Astrocyte (in vitro differentiated cells and primary cell): ENCODE data around the gene SPATA45. TPM values are rescaled to one million over a fixed set of nuclear protein-coding genes. Genes with fewer than 3 reads are reported as not detected.

Source experiments
- DNase-seq: peaks from one replicate; pipeline ENCODE4 v3.0.0-alpha.2; 2010; ENCODE audit warnings: low read depth
- FAIRE-seq: peaks from 2 replicates; lab custom pipeline; 2011; peaks lifted over from hg19 to GRCh38; lab: Jason Lieb, UNC
- H2AFZ ChIP-seq: 2 replicates; pipeline ENCODE4 v1.6.0; 2012; ENCODE audit warnings: low read depth, low read length, inconsistent platforms
- H3K27ac ChIP-seq: 2 replicates; pipeline ENCODE4 v1.5.1; 2011; ENCODE audit warnings: low read depth, low read length, inconsistent platforms
- H3K27me3 ChIP-seq: 2 replicates; pipeline ENCODE4 v1.6.0; 2011; ENCODE audit warnings: low read length, inconsistent platforms; ENCODE audit not compliant: insufficient read depth
- H3K36me3 ChIP-seq: 2 replicates; pipeline ENCODE4 v1.5.1; 2011; ENCODE audit warnings: low read length, inconsistent platforms; ENCODE audit not compliant: insufficient read depth
- H3K4me1 ChIP-seq: 2 replicates; pipeline ENCODE4 v1.5.1; 2011; ENCODE audit warnings: low read length, inconsistent platforms; ENCODE audit not compliant: insufficient read depth
- H3K4me2 ChIP-seq: 2 replicates; pipeline ENCODE4 v1.6.0; 2012; ENCODE audit warnings: low read length, inconsistent platforms
- H3K4me3 ChIP-seq: 2 replicates; pipeline ENCODE4 v1.5.1; 2011; ENCODE audit warnings: low read depth, mild to moderate bottlenecking, low read length, inconsistent platforms; ENCODE audit not compliant: insufficient read depth
- H3K79me2 ChIP-seq: 2 replicates; pipeline ENCODE4 v1.6.0; 2012; ENCODE audit warnings: mild to moderate bottlenecking, low read length, inconsistent platforms; ENCODE audit not compliant: insufficient read depth
- H3K9ac ChIP-seq: 2 replicates; pipeline ENCODE4 v1.6.0; 2012; ENCODE audit warnings: mild to moderate bottlenecking, low read length, inconsistent platforms
- H3K9me3 ChIP-seq: 2 replicates; pipeline ENCODE4 v1.5.1; 2012; ENCODE audit warnings: low read depth, mild to moderate bottlenecking, low read length, inconsistent platforms; ENCODE audit not compliant: insufficient read depth
- H4K20me1 ChIP-seq: 2 replicates; pipeline ENCODE4 v1.6.0; 2012; ENCODE audit warnings: low read length, inconsistent platforms; ENCODE audit not compliant: insufficient read depth
- H3K27ac Mint-ChIP-seq: one replicate; pipeline ENCODE4 v1.8.0; 2021; ENCODE audit warnings: mild to moderate bottlenecking, mixed read lengths; ENCODE audit not compliant: unreplicated experiment
- H3K27me3 Mint-ChIP-seq: one replicate; pipeline ENCODE4 v1.8.0; 2021; ENCODE audit warnings: low read depth, mixed read lengths; ENCODE audit not compliant: unreplicated experiment
- H3K36me3 Mint-ChIP-seq: one replicate; pipeline ENCODE4 v1.8.0; 2021; ENCODE audit warnings: low read depth, mixed read lengths; ENCODE audit not compliant: unreplicated experiment
- H3K4me1 Mint-ChIP-seq: one replicate; pipeline ENCODE4 v1.8.0; 2021; ENCODE audit warnings: low read depth, mixed read lengths; ENCODE audit not compliant: unreplicated experiment
- H3K4me3 Mint-ChIP-seq: one replicate; pipeline ENCODE4 v1.8.0; 2021; ENCODE audit warnings: mild to moderate bottlenecking, moderate library complexity, mixed read lengths; ENCODE audit not compliant: unreplicated experiment
- H3K9me3 Mint-ChIP-seq: one replicate; pipeline ENCODE4 v1.8.0; 2021; ENCODE audit warnings: mild to moderate bottlenecking, mixed read lengths; ENCODE audit not compliant: unreplicated experiment
- CTCF ChIP-seq: IDR thresholded peaks from 2 replicates; pipeline ENCODE4 v1.5.1; 2011; ENCODE audit warnings: low read depth, mild to moderate bottlenecking, inconsistent platforms, low read length, moderate library complexity; ENCODE audit not compliant: insufficient read depth
- EZH2 ChIP-seq: IDR thresholded peaks from 2 replicates; pipeline ENCODE4 v1.6.1; 2012; ENCODE audit warnings: mild to moderate bottlenecking, low read length, inconsistent platforms; ENCODE audit not compliant: insufficient read depth
- total RNA-seq: library from RNA; stranded (reverse); gene quantifications from 2 replicates; pipeline ENCODE4 v1.2.1, GENCODE V29; 2021

Gene SPATA45
- total RNA-seq, 1 donor from 2014 or later: not detected

- Histone ChIP-seq H3K27me3 (no peaks in the 10 kb centered on the region), H2AFZ (no peak overlapping the region), H3K79me2 (peaks cover 63% of the 10 kb centered on the region), H4K20me1 (peaks cover 27% of the 10 kb centered on the region), H3K9ac (peak overlapping the region; percentile 8), H3K4me1 (peaks cover 24% of the 10 kb centered on the region), H3K27ac (no peak overlapping the region), H3K9me3 (no peaks in the 10 kb centered on the region), H3K4me3 (peak overlapping the region; percentile 46), H3K4me2 (peak overlapping the region; percentile 96), H3K36me3 (peaks cover 5% of the 10 kb centered on the region)
- DNase-seq (peak; percentile 10), FAIRE-seq (no peak)
- TF ChIP-seq EZH2: no peak
- no peak for TF ChIP-seq CTCF
- Mint-ChIP-seq H3K4me3 (no peak overlapping the region), H3K27ac (no peak overlapping the region), H3K9me3 (no peaks in the 10 kb centered on the region), H3K4me1 (peaks cover 4% of the 10 kb centered on the region), H3K27me3 (no peaks in the 10 kb centered on the region), H3K36me3 (peaks cover 2% of the 10 kb centered on the region)
These were observed 13.5 kb upstream of the SPATA45 start for GRCh38 chr1:212860713-212861581.

GRCh38 chr1:212858461-212859265 lies 11.2 kb upstream of the SPATA45 start:
- H3K4me1 Mint-ChIP-seq: peaks cover 4% of the 10 kb centered on the region
- no peaks in the 10 kb centered on the region for H3K27me3 ChIP-seq
- H3K9ac ChIP-seq: peak overlapping the region; percentile 91
- DNase-seq (peak; percentile 42), FAIRE-seq (no peak)
- H3K27ac ChIP-seq: peak overlapping the region; percentile 65
- H3K4me3 Mint-ChIP-seq: no peak overlapping the region
- no peaks in the 10 kb centered on the region for H3K36me3 ChIP-seq
- H3K27me3 Mint-ChIP-seq: no peaks in the 10 kb centered on the region
- TF ChIP-seq CTCF (no peak), EZH2 (no peak)
- H3K9me3 Mint-ChIP-seq: no peaks in the 10 kb centered on the region
- peaks cover 20% of the 10 kb centered on the region for H4K20me1 ChIP-seq
- peak overlapping the region; percentile 96 for H3K4me2 ChIP-seq
- H3K4me1 ChIP-seq: peaks cover 24% of the 10 kb centered on the region
- no peaks in the 10 kb centered on the region for H3K9me3 ChIP-seq
- peak overlapping the region; percentile 98 for H3K27ac Mint-ChIP-seq
- H3K4me3 ChIP-seq: peak overlapping the region; percentile 89
- H2AFZ ChIP-seq: peak overlapping the region; percentile 82
- H3K79me2 ChIP-seq: peaks cover 52% of the 10 kb centered on the region
- H3K36me3 Mint-ChIP-seq: peaks cover 2% of the 10 kb centered on the region
